Kidney tubule cell (primary cell): Measurements from ENCODE around the gene FRG2C.
"Not testable (repeated sequence)": the region's sequence is repeated elsewhere in the genome, so short reads cannot be mapped to it uniquely, and the experiment has no call there.

Experiments used
- DNase-seq: peaks from one replicate; pipeline ENCODE4 v3.0.0-alpha.2; 2018; ENCODE audit warnings: low spot score

Gene FRG2C

GRCh38 chr3:75664028-75664427, at the start of gene FRG2C:
Gene FRG2C (plus strand): TSS chr3:75664328. CDS start chr3:75664380, 52 bp downstream.
- DNase-seq: not testable (repeated sequence)

- peak; percentile 32 for DNase-seq
These were observed 45.3 kb upstream of the FRG2C start for GRCh38 chr3:75618666-75619305.

DNA sequence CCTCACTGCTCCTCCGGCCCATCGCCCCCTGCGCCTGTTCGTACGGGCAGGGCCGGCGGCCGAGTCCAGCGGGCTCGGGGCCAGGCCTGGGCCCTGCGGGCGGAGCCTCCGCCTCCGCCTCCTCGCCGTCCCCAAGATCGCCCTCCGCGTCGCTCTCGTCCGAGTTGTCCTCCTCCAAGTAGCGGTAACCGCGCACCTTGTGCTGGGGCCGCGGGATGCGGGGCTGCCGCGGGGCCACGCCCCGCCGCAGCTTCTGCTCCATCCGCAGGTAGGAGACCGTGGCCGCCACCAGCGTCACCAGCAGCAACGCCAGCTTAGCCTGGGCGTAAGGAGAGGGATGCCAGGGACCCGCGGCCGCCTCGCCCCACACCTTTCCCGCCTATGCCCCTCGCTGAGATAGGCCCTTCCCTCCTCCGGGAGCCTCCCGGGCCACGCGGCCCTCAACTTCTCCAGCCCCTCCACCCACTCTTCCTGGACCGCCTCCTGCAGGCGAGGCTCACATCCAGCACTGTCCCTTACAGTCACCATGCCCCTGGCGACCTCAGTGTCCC, 44.6 kb upstream of the FRG2C start:
- DNase-seq: peak; percentile 4

DNA sequence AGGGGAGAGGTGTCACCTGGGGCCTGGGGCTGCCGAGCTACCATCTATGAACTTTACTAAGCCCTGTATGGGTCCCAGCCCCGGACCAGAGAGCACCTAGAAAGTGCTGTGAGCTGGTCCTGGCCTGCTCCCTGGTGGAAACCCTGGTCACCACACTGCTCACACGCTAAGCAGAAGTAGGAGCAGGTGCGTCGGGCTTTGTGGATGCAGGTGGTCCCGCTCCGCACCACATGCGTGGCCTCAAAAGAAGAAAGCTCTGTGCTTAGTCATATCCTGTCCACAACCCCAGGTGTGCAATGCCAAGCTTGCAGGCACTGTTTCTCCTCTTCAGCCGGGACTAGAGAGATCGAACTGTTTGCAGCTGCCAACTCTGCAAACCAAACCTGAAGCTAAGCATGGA, 42.4 kb upstream of the FRG2C start:
- not testable (repeated sequence) for DNase-seq

- DNase-seq: not testable (repeated sequence)
These were observed 40.5 kb upstream of the FRG2C start for GRCh38 chr3:75623656-75624055.

GRCh38 chr3:75630887-75631535, 33.1 kb upstream of the FRG2C start:
- not testable (repeated sequence) for DNase-seq

- DNase-seq: no peak
These were observed 32.6 kb upstream of the FRG2C start for GRCh38 chr3:75631541-75631940.

- DNase-seq: not testable (repeated sequence)
These were observed 25.2 kb upstream of the FRG2C start for GRCh38 chr3:75638947-75639346.

DNA sequence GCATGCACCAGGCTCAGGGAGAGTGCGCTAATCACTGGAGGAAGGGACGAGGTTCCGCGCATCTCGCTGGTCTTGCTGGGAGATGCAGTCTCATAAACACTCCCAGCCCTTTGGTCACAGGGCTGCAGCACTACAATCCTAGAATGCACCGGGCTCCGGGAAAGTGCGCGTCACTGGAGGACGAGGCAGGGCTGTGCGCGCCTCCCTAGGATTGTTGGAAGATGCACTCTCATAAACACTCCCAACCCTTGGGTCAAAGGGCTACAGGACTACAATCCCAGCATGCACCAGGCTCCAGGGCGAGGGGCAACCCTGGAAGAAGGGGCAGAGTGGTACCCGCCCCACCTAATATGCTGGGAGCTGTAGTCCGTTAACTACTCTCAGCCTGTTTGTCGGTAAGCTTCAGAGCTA, 23.0 kb upstream of the FRG2C start:
- peak; percentile 87 for DNase-seq

DNA sequence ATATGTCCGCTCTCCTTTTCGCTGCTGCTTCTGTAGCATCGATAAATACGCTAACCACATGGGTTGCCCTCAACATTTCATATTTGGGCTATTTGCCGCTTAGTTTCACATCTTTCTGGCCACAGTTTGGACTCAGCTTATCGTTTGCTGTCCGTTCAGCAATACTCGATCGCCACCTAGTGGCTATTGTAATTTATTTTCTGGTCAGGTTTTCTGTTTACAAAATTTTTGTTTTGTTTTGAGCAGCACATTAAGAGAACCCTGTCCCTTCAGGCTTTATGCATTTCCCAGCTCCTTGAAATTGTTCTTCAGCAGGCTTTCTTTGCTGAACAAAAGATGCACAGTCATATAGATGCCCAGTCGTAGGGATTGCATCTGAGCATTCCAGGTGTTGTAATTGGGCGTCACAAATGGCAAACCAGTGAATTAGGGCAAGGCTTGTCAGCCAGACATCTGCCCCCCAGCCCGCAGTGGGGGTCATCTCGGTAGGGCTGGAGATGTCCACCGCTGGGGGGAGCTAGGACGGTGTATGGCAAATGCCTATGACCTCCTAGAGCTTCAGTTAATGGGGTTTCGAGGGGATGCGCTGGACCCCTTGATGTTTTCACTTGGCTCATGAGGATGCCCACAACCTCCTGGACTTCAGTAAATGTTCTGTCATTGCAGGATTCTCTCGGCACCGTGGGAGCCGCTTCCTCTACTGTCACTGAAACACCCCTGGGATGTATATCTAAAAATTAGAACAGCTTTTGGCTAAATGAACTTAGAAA, 20.9 kb upstream of the FRG2C start:
- peak; percentile 63 for DNase-seq

DNA sequence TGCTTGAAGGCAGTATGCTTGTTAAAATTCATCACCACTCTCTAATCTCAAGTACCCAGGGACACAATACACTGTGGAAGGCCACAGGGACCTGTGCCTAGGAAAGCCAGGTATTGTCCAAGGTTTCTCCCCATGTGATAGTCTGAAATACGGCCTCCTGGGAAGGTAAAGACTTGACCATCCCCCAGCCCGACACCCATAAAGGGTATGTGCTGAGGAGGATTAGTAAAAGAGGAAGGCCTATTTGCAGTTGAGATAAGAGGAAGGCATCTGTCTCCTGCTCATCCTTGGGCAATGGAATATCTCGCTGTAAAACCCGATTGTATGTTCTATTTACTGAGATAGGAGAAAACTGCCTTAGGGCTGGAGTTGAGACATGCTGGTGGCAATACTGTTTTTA, 18.6 kb upstream of the FRG2C start:
- not testable (repeated sequence) for DNase-seq

DNA sequence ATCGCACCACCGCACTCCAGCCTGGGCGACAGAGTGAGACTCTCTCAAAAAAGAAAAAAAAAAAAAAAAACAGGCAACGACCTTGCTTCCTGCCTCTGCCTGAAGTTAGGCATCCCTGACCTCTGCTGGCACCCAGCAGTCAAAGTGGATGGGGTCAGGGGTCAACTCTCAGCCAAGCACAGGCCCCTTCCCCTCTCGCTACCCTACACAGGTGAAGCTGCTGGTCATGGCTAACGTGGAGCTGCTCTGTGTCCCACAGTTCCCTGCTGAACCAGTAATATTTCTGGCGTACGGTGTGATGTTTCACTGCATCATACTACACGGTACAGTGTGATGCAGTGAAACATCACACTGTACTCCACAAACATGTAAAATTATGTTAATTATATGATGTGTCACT, 13.9 kb upstream of the FRG2C start:
- DNase-seq: no peak

GRCh38 chr3:75655101-75655904, 8.8 kb upstream of the FRG2C start:
- not testable (repeated sequence) for DNase-seq

GRCh38 chr3:75655956-75656355, 8.2 kb upstream of the FRG2C start:
- DNase-seq: not testable (repeated sequence)

- DNase-seq: peak; percentile 59
These were observed 5.6 kb upstream of the FRG2C start for GRCh38 chr3:75658411-75659107.

- not testable (repeated sequence) for DNase-seq
These were observed 5.1 kb upstream of the FRG2C start for GRCh38 chr3:75659108-75659433.

DNA sequence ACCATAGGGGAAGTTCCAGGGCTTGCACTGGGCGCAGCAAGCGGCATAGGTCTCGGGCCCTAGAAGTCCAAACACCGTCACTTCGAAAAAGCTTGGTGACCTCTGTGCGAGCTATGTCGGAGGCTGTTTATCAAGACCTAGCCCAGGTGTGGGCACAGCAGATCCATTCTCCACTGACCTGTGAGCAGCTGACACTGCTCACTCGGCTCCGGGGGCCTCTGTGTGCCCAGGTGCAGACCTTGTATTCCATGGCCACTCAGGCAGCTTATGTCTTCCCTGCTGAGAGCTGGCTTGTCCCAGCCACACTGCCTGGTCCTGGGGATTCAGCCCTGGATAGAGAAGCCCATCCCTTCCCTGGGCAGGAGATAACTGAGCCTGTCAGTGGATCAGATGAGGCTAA, 1.5 kb downstream of the FRG2C start:
- not testable (repeated sequence) for DNase-seq

GRCh38 chr3:75667757-75668701, 3.9 kb downstream of the FRG2C start:
- DNase-seq: peak; percentile 29

DNA sequence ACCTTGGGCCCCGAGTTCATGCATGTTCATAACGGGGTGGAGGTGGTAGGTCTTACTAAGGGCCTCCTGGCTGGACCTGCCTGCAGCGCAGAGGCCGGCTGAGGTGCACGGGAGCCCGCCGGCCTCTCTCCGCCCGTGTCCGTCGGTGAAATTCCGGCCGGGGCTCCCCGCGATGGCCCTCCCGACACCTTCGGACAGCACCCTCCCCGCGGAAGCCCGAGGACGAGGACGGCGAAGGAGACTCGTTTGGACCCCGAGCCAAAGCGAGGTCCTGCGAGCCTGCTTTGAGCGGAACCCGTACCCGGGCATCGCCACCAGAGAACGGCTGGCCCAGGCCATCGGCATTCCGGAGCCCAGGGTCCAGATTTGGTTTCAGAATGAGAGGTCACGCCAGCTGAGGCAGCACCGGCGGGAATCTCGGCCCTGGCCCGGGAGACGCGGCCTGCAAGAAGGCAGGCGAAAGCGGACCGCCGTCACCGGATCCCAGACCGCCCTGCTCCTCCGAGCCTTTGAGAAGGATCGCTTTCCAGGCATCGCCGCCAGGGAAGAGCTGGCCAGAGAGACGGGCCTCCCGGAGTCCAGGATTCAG, 4.7 kb downstream of the FRG2C start:
- DNase-seq: not testable (repeated sequence)
